Frontal cortex (tissue), 4 donors: ENCODE data around the gene ANO2. TPM values are rescaled to one million over a fixed set of nuclear protein-coding genes. Genes with fewer than 3 reads are reported as not detected.

Experiments
- DNase-seq, 2 donors: peaks; one replicate each; pipeline ENCODE4 v3.0.0; 2012; ENCODE audit warnings: low spot score in 2 of 2
- FAIRE-seq: peaks from 2 replicates; lab custom pipeline; 2012; peaks lifted over from hg19 to GRCh38; lab: Jason Lieb, UNC
- small RNA-seq: library from RNA; depleted of rRNA; stranded (forward); fragments of <200 nt; gene quantifications from one replicate; pipeline ENCODE3, GENCODE V24; 2014
- total RNA-seq: library from RNA; depleted of rRNA; stranded (reverse); fragments of >200 nt; gene quantifications from one replicate; pipeline ENCODE4 v1.2.3, GENCODE V29; 2014
- donor health status: control.
- donor health status: control.
- donor health status: control.

ANO2 gene
- total RNA-seq, 1 donor from 2014 or later, result 4.1 TPM

DNA sequence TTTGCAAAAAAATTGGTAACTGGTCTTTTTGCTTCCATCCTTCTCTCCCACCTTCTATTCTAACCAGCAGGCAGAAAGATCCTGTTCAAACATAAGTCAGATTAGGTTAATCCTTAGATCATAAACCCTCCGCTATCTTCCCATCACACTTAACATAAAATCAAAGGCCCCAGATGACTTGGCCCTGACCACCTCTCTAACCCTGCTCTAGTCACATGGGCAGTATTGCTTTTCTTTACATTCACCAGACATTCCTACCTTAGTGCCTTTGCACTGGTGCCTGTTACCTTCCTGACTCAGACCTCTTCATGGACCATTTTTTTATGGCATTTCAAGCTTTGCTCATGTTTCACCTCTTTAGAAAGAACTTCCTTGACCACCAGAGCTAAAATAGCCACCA lies 429.6 kb downstream of the ANO2 start:
- DNase-seq (no peak), FAIRE-seq (no peak)

DNA sequence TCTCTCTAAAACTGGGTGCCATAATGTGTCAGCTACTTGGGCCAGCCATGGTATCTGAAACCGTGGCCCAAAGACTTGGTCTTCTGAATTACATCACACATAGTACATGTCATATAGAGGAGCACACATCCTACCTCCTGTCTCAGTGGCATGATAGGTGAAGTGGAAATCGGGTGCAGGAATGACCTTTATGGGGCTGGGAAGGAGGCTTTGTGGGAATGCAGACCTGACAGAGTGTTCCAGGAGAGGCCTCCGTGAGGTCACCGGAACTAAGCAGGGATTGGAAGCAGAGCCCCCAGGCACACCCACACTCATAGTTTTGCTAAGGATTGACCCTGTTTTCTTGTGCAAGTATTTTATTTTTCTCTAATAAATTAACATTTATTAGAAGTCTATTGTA lies 430.5 kb downstream of the ANO2 start:
- FAIRE-seq (no peak), DNase-seq (no peak)

DNA sequence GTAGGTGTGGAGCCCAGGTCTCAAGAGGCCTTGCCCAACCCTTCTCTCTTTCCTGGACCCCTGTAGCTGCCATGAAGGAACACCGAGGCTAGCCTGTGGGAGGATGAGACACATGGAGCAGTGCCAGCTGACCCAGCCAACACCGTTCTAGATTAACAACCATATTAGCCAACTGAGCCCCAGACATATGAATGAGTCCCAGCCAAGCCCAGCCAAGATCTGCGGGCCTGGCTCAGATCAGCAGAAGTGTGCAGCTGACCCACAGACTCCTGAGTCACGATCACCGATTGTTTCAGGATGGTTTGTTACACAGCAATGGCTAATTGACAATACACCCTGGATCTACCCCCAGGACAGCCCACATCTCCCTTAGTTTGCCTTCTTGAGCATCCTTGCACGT lies 431.0 kb downstream of the ANO2 start:
- FAIRE-seq (no peak), DNase-seq (no peak)

- FAIRE-seq, result no peak
- DNase-seq, result no peak
Observed at GRCh38 chr12:5513406-5513805, 431.7 kb downstream of the ANO2 start.

Small RNAs within 50 kb of the gene (small RNA-seq; reads per million reads assigned to genes)
- gene AC137627.1, result not detected

Other genes starting within 250 kb of the ANO2 start
- 8.2 TPM for gene VWF, start 179.4 kb upstream of the ANO2 start, total RNA-seq